Hematopoietic multipotent progenitor cell treated with erythropoietin and hydrocortisone succinate and interleukin-3 and kit ligand, for 17 days (in vitro differentiated cells): ENCODE data around the gene UBASH3B.
"Not testable (repeated sequence)": the region's sequence is repeated elsewhere in the genome, so short reads cannot be mapped to it uniquely, and the experiment has no call there.

Experiments used
- DNase-seq: peaks from one replicate; pipeline ENCODE4 v3.0.0-alpha.2; 2015; ENCODE audit warnings: low spot score

The UBASH3B gene, protein sequence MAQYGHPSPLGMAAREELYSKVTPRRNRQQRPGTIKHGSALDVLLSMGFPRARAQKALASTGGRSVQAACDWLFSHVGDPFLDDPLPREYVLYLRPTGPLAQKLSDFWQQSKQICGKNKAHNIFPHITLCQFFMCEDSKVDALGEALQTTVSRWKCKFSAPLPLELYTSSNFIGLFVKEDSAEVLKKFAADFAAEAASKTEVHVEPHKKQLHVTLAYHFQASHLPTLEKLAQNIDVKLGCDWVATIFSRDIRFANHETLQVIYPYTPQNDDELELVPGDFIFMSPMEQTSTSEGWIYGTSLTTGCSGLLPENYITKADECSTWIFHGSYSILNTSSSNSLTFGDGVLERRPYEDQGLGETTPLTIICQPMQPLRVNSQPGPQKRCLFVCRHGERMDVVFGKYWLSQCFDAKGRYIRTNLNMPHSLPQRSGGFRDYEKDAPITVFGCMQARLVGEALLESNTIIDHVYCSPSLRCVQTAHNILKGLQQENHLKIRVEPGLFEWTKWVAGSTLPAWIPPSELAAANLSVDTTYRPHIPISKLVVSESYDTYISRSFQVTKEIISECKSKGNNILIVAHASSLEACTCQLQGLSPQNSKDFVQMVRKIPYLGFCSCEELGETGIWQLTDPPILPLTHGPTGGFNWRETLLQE

DNA sequence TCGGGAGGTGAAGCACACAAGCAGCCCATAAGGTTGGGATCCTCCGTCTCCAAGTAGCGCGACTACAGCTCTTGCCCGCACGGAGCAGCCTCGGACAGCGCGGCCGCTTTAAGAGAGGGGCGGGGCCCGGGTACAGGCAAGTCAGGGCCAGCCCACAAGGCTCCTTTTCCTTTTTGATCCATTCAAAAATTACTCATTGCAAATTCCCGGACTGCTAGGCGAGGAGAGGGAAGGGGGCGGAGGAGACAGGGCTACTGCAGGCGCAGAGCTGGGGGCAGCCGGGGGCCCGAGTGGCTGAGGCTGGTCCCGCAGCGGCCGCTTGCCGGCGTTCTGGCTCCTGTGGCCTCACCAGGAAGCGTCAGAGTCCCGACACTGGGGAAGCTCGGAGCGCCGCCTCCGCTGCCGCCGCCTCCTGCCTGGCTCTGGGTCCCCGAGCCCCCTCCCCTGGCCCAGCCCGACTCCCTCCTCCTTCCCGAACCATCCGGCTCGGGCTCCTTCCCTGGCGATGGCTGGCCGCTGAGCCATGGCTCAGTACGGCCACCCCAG, at the start of gene UBASH3B:
Gene UBASH3B, plus strand, starts transcription at position 196 of the 546 bp plus-strand sequence. Its CDS starts 328 bp downstream, at position 524.
- peak; percentile 21 for DNase-seq

DNA sequence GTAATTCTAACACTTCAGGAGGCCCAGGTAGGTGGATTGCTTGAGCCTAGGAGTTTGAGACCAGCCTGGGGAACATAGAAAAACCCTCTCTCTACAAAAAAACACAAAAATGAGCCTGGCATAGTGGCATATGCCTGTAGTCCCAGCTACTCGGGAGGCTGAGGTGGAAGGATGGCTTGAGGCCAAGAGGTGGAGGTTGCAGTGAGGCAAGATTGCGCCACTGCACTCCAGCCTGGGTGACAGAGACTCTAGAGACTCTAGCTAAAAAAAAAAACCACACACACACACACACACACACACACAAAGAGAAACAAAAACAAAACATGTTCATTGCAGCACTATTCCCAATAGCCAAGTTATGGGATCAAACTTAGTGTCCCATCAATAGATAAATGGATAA, 48.4 kb upstream of the UBASH3B start:
- not testable (repeated sequence) for DNase-seq

DNA sequence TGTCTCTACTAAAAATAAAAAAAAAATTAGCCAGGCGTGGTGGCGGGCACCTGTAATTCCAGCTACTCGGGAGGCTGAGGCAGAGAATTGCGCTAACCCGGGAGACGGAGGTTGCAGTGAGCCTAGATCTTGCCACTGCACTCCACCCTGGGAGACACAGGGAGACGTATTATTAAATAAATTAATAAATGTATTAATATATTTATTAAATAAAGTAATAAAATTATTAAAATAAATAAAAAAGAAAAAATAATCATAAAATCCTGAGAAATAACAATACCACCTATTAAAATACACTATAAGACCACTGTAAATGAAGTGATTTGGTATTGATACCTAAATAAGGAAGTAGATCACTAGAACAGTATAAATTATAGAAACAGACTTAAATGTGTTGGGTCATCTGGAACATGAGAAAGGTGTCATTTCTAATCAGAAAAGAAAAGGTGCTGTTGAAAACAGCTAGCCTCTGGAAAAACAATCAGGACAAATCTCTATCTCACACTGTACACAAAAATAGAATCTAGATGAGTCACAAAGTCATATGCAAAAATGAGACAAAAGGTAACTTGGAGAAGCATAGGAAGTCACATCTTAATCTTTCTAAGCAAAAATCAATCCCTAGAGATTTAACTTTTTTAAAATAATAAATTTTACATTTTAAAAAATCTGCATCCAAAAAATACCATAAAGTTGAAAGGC, 43.2 kb upstream of the UBASH3B start:
- no peak for DNase-seq

DNA sequence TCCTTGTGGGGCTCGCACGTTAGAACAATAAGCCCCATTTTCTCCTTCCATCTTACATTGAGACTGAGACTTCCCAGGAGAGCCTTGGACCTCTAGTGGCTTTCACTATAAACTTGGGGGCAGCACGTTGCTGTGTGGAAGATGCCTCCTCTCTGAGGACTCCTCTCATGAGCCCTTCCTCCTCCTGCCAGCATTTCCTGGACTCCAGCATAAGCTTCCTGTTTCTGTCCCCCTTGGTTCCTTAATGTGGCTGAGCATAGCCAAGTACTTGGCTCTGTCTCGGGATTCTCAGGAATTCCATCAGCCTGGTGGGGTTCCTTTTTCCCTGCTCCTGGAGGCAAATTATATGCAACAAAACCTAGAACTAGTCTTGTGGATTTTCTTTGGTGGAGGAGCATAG, 38.8 kb upstream of the UBASH3B start:
- no peak for DNase-seq

DNA sequence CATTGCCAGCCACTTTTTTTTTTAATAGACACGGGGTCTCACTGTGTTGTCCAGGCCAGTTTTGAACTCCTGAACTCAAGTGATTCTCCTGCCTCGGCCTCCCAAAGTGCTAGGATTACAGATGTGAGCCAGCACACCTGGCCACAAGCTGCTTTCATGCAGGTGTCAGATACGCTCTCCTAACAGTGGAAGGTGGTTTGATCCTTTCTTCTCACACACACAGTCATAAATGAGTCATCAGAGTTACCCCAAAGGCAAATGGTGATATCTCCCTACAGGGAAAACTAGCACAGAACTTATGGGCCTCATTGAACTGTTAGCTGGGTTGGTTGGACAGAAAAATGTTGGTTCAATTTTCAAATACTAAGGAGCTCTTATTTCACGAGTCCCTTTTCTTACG, 38.2 kb upstream of the UBASH3B start:
- no peak for DNase-seq

DNA sequence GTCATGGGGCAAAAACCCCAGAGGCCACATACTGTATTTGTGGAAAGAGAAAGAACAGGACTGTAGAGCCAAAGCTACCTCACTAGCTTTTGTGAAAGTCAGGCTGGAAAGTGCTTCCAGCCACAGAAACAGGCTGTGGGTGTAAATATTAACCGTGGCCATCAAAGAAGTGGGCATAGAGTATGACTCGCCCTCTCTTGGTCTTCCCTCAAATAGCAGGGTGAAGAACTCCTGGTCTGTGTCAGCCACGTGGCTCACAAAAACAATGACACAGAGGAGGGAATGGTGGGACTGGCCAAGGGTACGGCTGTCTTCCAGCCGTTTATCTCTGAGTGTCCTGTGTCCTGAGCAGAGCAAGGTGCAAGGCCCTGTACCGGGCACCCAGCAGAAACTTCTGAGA, 37.6 kb upstream of the UBASH3B start:
- DNase-seq = no peak

DNA sequence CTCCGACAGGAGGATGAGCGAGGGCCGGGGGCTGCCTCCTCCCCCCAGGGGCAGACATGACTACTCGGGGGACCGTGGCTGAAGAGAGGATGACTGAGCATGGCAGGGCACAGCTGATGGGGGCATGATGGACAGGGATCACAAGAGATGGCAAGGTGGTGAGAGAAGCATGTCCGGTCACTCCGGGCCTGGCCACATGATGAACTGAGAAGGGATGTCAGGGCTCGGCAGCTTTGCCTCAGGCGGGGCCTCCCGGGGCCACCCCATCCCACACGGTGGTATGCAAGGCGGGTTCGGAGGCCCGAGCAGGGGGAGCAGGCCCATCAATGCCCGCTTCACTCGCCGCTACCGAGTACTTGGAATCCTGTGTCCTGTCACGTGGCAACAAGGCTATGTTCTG, 36.6 kb upstream of the UBASH3B start:
- no peak for DNase-seq

DNA sequence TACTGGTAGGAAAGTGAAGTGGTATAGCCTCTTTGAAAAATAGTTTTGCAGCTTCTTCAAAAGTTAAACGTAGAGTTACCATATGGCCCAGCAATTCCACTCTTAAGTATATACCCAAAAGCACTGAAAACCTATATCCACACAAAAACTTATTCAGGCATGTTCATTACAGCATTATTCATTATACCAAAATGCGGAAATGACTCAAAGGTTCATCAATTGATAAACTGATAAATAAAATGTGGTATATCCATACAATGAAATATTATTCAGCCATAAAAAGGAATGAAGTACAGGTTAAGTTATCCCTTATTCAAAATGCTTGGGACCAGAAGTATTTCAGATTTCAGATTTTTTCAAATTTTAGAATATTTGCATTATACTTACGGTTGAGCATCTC, 35.8 kb upstream of the UBASH3B start:
- DNase-seq = no peak

DNA sequence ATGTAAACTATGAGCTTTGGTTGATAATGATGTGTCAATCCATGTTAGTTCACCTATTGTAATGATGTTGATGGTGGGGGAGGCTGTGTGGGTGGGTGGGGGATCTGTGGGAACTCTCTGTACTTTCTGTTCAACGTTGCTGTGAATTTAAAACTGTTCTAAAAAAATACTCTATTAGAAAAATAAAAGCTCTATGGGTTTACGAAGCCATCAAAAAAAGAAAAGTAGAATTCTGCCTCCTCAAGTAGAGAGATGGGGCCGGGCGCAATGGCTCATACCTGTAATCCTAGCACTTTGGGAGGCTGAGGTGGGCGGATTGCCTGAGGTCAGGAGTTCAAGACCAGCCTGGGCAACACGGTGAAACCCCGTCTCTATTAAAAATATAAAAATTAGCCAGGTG, 30.0 kb upstream of the UBASH3B start:
- not testable (repeated sequence) for DNase-seq

DNA sequence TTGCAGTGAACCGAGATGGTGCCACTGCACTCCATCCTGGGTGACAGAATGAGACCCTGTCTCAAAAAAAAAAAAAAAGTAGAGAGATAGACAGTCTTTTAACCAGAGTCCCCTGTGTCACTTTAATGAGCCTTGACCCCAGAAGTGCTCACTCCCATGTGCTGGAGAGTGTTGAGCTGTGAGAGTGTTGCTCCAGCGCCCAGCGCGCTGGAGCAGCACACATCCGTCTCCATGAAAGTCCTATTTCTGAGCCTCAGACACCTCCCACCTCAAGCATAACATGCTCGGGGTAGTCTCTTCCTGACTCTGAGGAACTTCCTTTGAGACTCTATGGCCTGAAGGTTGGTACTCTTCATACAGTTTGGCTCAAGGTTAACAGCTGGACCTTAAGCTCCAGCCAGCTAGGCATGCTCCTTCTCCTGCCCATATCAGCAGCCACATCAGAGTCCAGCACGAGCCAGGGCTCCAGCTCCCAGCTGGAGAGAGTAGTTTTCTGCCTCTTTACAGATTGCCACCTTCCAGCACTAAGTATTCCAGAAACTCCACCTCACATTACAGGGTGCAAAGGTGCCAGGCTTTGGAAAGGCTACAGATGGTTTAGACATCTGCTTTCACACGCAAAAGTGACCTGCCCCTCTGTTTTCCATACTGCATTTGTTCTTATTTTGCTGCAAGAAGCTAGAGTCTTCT, 29.4 kb upstream of the UBASH3B start:
- DNase-seq = no peak

DNA sequence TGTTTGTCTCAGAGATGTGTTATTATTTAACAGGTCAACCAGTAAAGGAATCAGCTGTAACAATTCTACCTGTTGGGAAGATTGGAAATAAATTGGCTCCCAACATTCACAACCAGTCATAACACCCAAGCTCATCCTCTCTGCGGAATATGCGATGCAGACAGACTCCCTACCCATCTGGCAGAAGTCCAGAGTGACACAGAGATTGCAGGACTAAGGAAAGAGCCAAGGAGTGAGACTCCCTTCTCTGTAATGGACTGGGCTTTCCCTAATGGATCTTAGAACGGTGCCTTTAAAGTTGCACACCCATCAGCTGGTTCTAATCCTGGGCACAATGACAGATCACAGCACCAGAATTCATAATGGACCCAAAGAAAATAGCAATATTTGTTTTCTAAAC, 27.8 kb upstream of the UBASH3B start:
- no peak for DNase-seq

DNA sequence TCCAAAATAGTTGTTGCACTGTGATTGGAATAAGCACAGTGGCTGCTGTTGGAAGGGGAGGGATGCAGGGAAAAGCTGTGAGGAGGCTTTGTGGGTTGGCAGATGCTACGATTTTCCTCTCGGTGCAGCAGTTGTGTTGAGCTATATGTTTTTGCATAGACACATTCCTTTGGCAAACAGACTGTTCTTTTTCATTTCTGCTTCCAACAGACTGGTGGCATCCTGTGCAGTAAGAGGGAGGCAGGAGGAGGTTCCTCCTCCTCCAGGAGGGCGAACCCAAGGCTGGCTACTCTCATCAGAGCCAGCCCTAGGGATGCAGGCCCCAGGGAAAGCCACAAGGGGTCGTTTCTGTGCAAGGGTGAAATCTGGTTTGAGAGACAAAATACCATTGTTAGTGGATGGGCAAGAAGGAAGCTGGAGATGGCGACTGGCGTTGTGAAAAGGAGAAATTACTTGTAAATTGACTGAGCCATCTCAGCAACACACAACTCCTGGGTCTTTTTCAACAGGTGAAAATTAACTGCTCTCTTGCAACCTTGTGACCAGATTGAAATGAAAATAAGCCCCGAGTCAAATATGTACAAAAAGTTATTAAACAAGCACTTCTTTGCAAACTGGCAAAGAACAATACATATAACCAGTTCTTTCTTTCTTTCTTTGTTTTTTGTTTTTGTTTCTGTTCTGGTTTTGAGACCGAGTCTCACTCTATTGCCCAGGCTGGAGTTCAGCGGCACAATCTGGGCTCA, 26.5 kb upstream of the UBASH3B start:
- peak; percentile 19 for DNase-seq

DNA sequence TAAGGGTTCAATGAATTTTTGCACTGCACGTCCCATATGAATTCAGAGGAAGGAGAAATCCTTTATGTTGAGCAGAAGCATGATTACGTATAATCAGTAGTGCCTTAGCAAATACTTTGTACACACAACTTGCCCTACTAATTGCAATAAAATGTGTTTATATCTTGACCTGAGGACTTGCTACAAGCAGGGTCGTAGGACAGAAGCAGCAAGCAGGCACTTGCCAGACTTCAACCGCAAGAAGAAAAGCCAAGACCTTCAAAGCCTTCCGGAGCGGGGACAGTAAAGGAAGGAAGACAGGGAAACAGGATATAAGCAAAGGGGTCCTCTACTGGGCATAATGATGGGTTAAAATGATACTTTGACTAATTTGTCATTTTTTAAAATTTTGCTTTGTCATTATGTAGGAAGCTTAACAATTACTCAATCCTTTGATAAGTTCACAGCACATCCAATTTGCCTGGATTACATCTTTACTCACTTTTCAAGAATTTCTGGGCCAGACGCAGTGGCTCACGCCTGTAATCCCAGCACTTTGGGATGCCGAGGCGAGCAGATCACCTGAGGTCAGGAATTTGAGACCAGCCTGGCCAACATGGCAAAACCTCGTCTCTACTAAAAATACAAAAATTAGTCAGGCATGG, 23.2 kb upstream of the UBASH3B start:
- no peak for DNase-seq

DNA sequence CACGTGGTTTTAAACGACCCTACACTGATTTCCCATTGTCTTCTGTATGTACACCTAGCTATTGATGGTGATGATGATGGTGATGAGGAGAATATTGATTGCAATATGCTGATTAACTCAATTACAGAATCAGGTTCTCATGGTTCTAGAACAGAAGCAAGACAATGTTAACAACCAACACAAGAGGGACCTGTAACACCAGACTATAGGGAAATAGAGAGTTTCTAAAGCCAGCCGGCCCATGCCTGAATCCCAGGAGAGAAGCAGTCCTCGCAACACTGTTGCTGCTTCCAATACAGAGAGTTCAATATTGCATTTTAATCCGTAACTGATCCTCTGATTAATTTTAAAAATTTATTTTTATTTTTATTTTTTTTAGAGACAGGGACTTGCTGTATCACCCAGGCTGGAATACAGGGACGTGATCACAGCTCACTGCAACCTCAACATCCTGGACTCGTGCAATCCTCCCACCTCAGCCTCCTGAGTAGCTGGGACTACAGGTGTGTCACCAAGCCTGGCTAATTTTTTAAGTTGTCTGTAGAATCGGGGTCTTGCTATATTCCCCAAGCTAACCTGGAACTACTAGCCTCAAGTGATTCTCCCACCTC, 22.2 kb upstream of the UBASH3B start:
- DNase-seq = peak; percentile 10

DNA sequence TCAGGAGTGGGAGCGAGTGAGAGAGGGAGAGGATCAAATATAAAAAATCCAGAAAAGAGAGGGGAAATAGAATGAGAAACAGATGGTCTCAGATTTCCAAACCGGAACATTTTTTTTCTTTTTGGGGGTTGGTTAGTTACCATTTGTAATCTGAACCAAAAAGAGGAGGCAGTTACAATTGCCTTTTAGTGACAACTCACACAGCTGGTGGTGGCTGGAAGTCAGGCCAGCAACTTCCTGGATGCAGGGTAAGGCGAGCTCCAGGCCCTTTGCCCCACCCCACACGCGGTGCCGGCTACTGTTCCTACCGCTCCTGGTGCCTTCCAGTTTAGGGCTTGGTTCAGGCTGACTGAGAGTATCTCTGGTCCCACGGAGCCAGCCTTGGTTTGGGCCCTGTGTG, 21.0 kb upstream of the UBASH3B start:
- no peak for DNase-seq

DNA sequence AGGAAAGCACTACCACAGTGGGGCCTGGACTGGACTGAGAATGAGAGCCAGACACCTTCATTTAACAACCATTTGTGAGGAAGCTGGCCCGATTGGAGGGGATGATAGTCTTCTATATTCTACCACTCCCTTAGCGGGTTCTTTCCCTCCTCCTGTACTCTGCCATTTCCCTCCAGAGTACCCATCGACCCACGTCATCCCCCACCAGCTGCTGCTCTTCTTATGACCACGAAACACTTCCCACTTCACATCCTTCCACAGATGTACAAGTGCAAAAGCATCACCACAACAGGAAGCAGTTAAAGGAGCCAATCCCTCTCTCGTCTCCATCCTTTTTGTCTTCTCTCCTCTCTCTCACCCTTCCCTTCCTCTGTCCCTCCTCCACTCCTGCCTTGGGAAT, 18.0 kb upstream of the UBASH3B start:
- no peak for DNase-seq

DNA sequence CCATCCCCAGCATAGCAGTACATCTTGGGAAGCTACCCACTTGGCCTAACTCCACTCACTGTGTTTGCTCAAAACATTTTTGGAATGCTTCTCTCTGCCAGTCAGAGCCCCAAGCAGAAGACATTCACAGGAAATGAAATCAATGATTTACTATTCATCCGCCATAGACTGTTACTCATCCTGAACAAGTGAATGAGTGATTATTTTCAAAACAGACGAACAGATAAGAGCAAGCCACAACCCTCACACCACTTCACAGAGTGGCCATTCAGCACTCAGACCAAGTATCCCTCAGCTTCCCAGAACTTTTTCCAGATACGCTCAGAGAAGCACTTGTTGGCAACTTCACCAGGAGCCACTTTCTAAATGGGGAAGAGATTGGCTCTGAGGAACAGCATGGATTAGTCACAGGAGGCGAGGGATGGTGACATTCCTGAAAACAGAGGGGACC, 13.0 kb upstream of the UBASH3B start:
- DNase-seq = no peak

DNA sequence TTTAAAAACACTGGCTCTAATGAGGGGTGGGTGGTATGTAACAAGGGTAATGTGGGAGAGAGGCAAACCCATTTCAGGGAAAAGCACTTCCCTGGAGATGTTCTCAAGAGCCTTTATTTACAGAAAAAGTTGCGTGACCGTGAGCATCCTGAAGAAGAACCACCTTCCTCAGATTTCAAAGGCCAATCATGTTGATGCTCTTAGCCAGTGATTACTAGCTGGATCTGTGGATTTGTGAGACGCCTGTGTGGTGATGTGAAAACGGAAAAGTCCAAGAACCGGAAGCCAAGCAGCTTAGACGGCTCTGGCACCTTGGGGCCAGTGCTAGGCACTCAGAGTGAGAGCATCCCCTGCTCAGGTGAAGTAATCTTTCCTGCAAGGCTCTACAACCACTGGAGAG, 12.6 kb upstream of the UBASH3B start:
- no peak for DNase-seq

DNA sequence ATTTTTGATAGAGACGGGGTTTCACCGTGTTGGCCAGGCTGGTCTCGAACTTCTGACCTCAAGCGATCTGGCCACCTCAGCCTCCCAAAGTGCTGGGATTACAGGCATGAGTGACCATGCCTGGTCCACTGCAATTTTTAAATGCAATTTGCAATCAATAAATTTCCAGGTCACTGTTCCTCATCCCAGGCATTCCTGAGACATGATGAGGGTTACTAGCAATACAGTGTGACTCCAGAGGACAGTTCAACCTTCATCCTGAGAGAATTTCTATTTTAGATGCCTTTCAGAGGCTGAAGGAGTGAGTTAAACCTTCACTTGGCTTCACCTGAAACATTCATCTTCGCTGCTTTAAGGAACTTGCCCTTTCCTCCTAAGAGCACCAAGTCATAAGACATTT, 9.7 kb upstream of the UBASH3B start:
- no peak for DNase-seq

DNA sequence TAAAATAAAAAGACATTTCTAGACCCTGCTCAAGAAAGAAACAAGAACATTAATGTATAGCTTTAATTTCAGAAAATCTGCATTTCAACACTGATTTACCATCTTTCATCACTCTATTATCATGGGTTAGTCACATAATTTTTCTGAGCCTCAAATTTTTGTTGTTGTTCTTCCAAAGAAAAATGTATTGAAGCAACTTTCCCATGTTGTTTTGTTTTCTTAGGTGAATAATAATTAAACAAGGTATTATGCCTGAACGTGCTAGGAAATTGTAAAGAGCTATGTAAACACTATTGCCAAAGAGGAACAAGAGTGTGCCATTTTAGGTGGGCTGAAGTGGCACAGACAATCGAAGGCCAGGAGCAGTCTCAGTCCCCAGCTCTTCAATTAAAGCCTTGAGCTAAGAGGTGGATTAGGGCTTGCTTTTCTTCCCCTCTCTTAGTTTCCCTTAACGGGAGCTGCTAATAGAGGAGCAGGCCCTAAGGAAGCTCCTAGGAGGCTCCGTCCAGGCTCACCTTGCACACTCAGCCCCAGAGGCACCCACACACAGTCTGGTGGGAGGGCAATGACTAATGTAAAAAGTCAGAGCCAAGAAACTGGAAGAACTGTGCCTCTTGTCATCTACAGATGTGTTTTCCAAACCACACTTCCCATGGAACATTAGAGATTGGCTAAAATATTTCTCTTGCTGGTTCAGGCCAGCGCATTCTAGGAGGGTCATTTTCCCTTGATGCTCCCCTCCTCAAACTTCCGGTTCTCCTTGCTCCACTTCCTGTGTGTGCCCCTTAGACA, 8.8 kb upstream of the UBASH3B start:
- no peak for DNase-seq
